ENCODE data around the gene TRPM7. TPM values are rescaled to one million over a fixed set of nuclear protein-coding genes. Genes with fewer than 3 reads are reported as not detected.

Gene TRPM7
- total RNA-seq, 1 donor from 2014 or later: 43.6 TPM

GRCh38 chr15:50519740-50520425 lies 166.7 kb downstream of the TRPM7 start:
- no peaks in the 10 kb centered on the region for H3K4me1 Mint-ChIP-seq (ENCODE audit: unreplicated experiment)
- TF ChIP-seq CTCF (conservative IDR thresholded peaks at IDR 0.05): no peak
- H3K9me3 Mint-ChIP-seq: peaks cover 4% of the 10 kb centered on the region
- H3K4me3 Mint-ChIP-seq: no peak overlapping the region
- no peaks in the 10 kb centered on the region for H3K36me3 Mint-ChIP-seq
- H3K27me3 Mint-ChIP-seq: no peaks in the 10 kb centered on the region
- H3K27ac Mint-ChIP-seq: no peak overlapping the region
- no peak for DNase-seq (ENCODE audit: extremely low spot score, unreplicated experiment)

DNA sequence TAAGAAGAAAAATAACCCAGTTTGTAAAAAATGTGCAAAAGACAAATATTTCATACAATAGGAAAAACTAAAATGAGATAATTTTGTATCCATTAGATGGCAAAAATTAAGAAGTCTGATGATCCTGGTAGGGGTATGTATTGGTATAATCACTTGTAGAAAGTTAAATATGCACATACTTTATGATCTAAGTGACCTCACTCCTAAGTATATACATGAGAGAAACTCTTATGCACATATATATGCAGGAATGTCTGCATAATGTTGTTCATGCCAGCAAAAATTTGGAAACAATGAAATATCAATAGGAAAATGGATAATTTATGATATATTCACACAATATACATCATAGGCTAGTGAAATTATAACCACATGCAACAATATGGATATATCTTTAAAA lies 173.6 kb downstream of the TRPM7 start:
- H3K4me1 Mint-ChIP-seq (ENCODE audit: unreplicated experiment): no peaks in the 10 kb centered on the region
- no peak overlapping the region for H3K27ac Mint-ChIP-seq
- H3K36me3 Mint-ChIP-seq: no peaks in the 10 kb centered on the region
- DNase-seq (ENCODE audit: extremely low spot score, unreplicated experiment): no peak
- no peak for TF ChIP-seq CTCF (conservative IDR thresholded peaks at IDR 0.05)
- no peaks in the 10 kb centered on the region for H3K27me3 Mint-ChIP-seq
- no peak overlapping the region for H3K4me3 Mint-ChIP-seq
- no peaks in the 10 kb centered on the region for H3K9me3 Mint-ChIP-seq

Other genes with a start within 250 kb of the TRPM7 start
- 0.48 TPM in 1 of 2 replicates, not detected in the other for gene USP50, start 140.1 kb downstream of the TRPM7 start, total RNA-seq (ENCODE audit: low replicate concordance)
- gene SPPL2A, start 78.9 kb upstream of the TRPM7 start, total RNA-seq (ENCODE audit: low replicate concordance): 72.4 and 86.3 TPM in 2 replicates
- 7.8 and 10.1 TPM in 2 replicates for gene AP4E1, start 221.9 kb upstream of the TRPM7 start, total RNA-seq (ENCODE audit: low replicate concordance)